Naive thymus-derived CD4-positive, alpha-beta T cell (primary cell): ENCODE data around the gene AMIGO1. TPM values are rescaled to one million over a fixed set of nuclear protein-coding genes. Genes with fewer than 3 reads are reported as not detected.

Experiments used
- ATAC-seq: fragments of 150-1000 bp; cut with Tn5 transposase; 2 replicates; pipeline ENCODE4 v1.10.0; 2021; ENCODE audit warnings: mild to moderate bottlenecking, moderate library complexity
- CTCF ChIA-PET: fragments of 350-600 bp; sonication (Branson Sonifier 250); formaldehyde crosslinking; loops from one replicate; lab custom pipeline; 2021; ENCODE audit warnings: antibody characterized with exemption; lab: Charles Lee
- POLR2A ChIA-PET: fragments of 350-600 bp; sonication (Branson Sonifier 250); formaldehyde crosslinking; loops from one replicate; lab custom pipeline; 2021; ENCODE audit warnings: antibody characterized with exemption, inconsistent platforms; lab: Charles Lee
- DNase-seq, 9 donors: peaks; one replicate each; pipeline versions ENCODE4 v3.0.0 to v3.0.0-alpha.2; 2020 to 2022; ENCODE audit warnings: mixed read lengths in 1 of 9
- H3K27ac ChIP-seq: one replicate; pipeline ENCODE4 v1.7.0; 2013; ENCODE audit warnings: mild to moderate bottlenecking, low read depth, low read length, moderate library complexity
- H3K27me3 ChIP-seq, 2 donors: one replicate each; pipeline ENCODE4 v1.7.0; 2013; ENCODE audit warnings: low read length in 2 of 2, mild to moderate bottlenecking in 2 of 2, moderate library complexity in 2 of 2; ENCODE audit not compliant: control insufficient read depth in 2 of 2, insufficient read depth in 2 of 2
- H3K36me3 ChIP-seq, 3 experiments: 1 replicate in 2 of 3; 2 replicates in 1 of 3; pipeline ENCODE4 v1.7.0; 2013; ENCODE audit warnings: low read length in 3 of 3, mild to moderate bottlenecking in 3 of 3, moderate library complexity in 1 of 3; ENCODE audit not compliant: insufficient read depth in 3 of 3, control insufficient read depth in 2 of 3
- H3K4me1 ChIP-seq, 2 donors: one replicate each; pipeline ENCODE4 v1.7.0; 2013; ENCODE audit warnings: low read length in 2 of 2, mild to moderate bottlenecking in 2 of 2, moderate library complexity in 1 of 2; ENCODE audit not compliant: control insufficient read depth in 2 of 2, insufficient read depth in 2 of 2
- H3K4me3 ChIP-seq: 2 replicates; pipeline ENCODE4 v1.7.0; 2013; ENCODE audit warnings: mild to moderate bottlenecking, low read length
- H3K9me3 ChIP-seq, 3 experiments: 1 replicate in 2 of 3; 2 replicates in 1 of 3; pipeline ENCODE4 v1.7.0; 2013; ENCODE audit warnings: low read length in 3 of 3; ENCODE audit not compliant: control insufficient read depth in 2 of 3
- H3K27ac Mint-ChIP-seq, 9 donors: one replicate each; pipeline ENCODE4 v1.8.0; 2020 to 2022; ENCODE audit warnings: mixed read lengths in 9 of 9, mild to moderate bottlenecking in 8 of 9, moderate library complexity in 5 of 9, inconsistent platforms in 2 of 9
- H3K27me3 Mint-ChIP-seq, 5 donors: one replicate each; pipeline ENCODE4 v1.8.0; 2021 to 2022; ENCODE audit warnings: mixed read lengths in 5 of 5, mild to moderate bottlenecking in 1 of 5
- H3K36me3 Mint-ChIP-seq, 5 donors: one replicate each; pipeline ENCODE4 v1.8.0; 2020 to 2022; ENCODE audit warnings: mixed read lengths in 5 of 5, mild to moderate bottlenecking in 3 of 5, inconsistent platforms in 1 of 5
- H3K4me1 Mint-ChIP-seq, 7 donors: one replicate each; pipeline ENCODE4 v1.8.0; 2020 to 2022; ENCODE audit warnings: mixed read lengths in 7 of 7, mild to moderate bottlenecking in 3 of 7, inconsistent platforms in 1 of 7
- H3K4me3 Mint-ChIP-seq, 10 donors: one replicate each; pipeline ENCODE4 v1.8.0; 2020 to 2022; ENCODE audit warnings: mild to moderate bottlenecking in 10 of 10, mixed read lengths in 10 of 10, moderate library complexity in 6 of 10, inconsistent platforms in 2 of 10
- H3K9me3 Mint-ChIP-seq, 11 donors: one replicate each; pipeline ENCODE4 v1.8.0; 2020 to 2022; ENCODE audit warnings: mixed read lengths in 11 of 11, mild to moderate bottlenecking in 4 of 11, inconsistent platforms in 1 of 11, moderate library complexity in 1 of 11
- intact Hi-C, 2 donors: fragments of 100-400 bp; cut with micrococcal nuclease; formaldehyde crosslinking; loops; one replicate each; pipeline ENCODE4 v1.15.1; 2023
- polyA plus RNA-seq, 2 donors: library from polyadenylated mRNA; unstranded; fragments of 300-500 nt; fragmentation: Illumina TruSeq; gene quantifications; one replicate each; pipeline ENCODE4 v1.2.3, GENCODE V29; 2021
- total RNA-seq, 6 experiments: library from RNA in 5 of 6; stranded (reverse) in 5 of 6; gene quantifications; 1 replicate in 5 of 6; 2 replicates in 1 of 6; pipeline ENCODE4 v1.2.3 and lab custom pipeline; 2021 to 2026

Gene AMIGO1
- total and polyA plus RNA-seq, 7 experiments from 2014 or later = 2.9 to 42.2 (median 17.7) TPM

GRCh38 chr1:109472779-109473178 lies 36.7 kb downstream of the AMIGO1 start:
- Mint-ChIP-seq H3K27ac (no peak overlapping the region), H3K27me3 (peaks cover 50 to 75% (median 57%) of the 10 kb centered on the region in 5 donors), H3K4me1 (peaks cover 0 to 3% (median 0%) of the 10 kb centered on the region in 7 donors), H3K4me3 (no peak overlapping the region), H3K9me3 (no peaks in the 10 kb centered on the region), H3K36me3 (peaks cover 0 to 4% (median 0%) of the 10 kb centered on the region in 5 donors)
- Histone ChIP-seq H3K27ac (no peak overlapping the region), H3K4me3 (no peak overlapping the region), H3K36me3 (no peaks in the 10 kb centered on the region), H3K9me3 (no peaks in the 10 kb centered on the region), H3K4me1 (no peaks in the 10 kb centered on the region), H3K27me3 (peaks cover 6 to 12% of the 10 kb centered on the region in 2 donors)
- no peak for DNase-seq
- ChIA-PET POLR2A (no interaction called here), CTCF (no interaction called here)
- intact Hi-C loops = no loop called here
- ATAC-seq = no peak

- ChIA-PET CTCF (interaction anchor here (0.6 kb wide), 1 partner anchor 273 kb away, joined by 3 read pairs; no protein-coding TSS in a partner anchor), POLR2A (interaction anchor here (0.6 kb wide), 1 partner anchor 510 kb away, joined by 3 read pairs; no protein-coding TSS in a partner anchor)
- H3K27ac ChIP-seq = no peak overlapping the region
- peaks cover 15 to 16% of the 10 kb centered on the region in 2 donors for H3K27me3 ChIP-seq
- ATAC-seq (no peak), DNase-seq (no peak)
- H3K9me3 Mint-ChIP-seq = no peaks in the 10 kb centered on the region
- H3K9me3 ChIP-seq = no peaks in the 10 kb centered on the region
- no peak overlapping the region for H3K4me3 ChIP-seq
- peaks cover 0 to 3% of the 10 kb centered on the region in 2 donors for H3K4me1 ChIP-seq
- peaks cover 52 to 85% (median 62%) of the 10 kb centered on the region in 5 donors for H3K27me3 Mint-ChIP-seq
- no peaks in the 10 kb centered on the region for H3K36me3 Mint-ChIP-seq
- intact Hi-C loops = no loop called here
- no peak overlapping the region for H3K4me3 Mint-ChIP-seq
- H3K4me1 Mint-ChIP-seq = peaks cover 0 to 11% (median 7%) of the 10 kb centered on the region in 7 donors
- H3K36me3 ChIP-seq = no peaks in the 10 kb centered on the region
- H3K27ac Mint-ChIP-seq = no peak overlapping the region
These were observed 39.3 kb downstream of the AMIGO1 start for GRCh38 chr1:109470245-109470644.

GRCh38 chr1:109468903-109469302 lies 40.6 kb downstream of the AMIGO1 start:
- Histone ChIP-seq H3K9me3 (no peaks in the 10 kb centered on the region), H3K36me3 (no peaks in the 10 kb centered on the region), H3K4me3 (no peak overlapping the region), H3K4me1 (peaks cover 0 to 3% of the 10 kb centered on the region in 2 donors), H3K27me3 (peaks cover 15 to 16% of the 10 kb centered on the region in 2 donors), H3K27ac (no peak overlapping the region)
- Mint-ChIP-seq H3K27ac (no peak overlapping the region), H3K36me3 (no peaks in the 10 kb centered on the region), H3K4me1 (peaks cover 0 to 11% (median 7%) of the 10 kb centered on the region in 7 donors), H3K27me3 (peaks cover 66 to 87% (median 73%) of the 10 kb centered on the region in 5 donors), H3K9me3 (no peaks in the 10 kb centered on the region), H3K4me3 (no peak overlapping the region)
- ATAC-seq = no peak
- ChIA-PET CTCF (no interaction called here), POLR2A (interaction anchor here (0.7 to 0.9 kb wide), 2 partner anchors 19 to 280 kb away, joined by 3 read pairs; no protein-coding TSS in a partner anchor)
- intact Hi-C loops = loop anchor here (5.0 kb wide), 1 partner anchor 42 kb away; the partner anchor contains the start of gene PSMA5 (in 2 of the 2)
- DNase-seq = no peak

- H3K4me1 ChIP-seq = peaks cover 0 to 3% of the 10 kb centered on the region in 2 donors
- H3K27ac ChIP-seq = no peak overlapping the region
- no peaks in the 10 kb centered on the region for H3K9me3 ChIP-seq
- CTCF ChIA-PET = no interaction called here
- H3K27me3 Mint-ChIP-seq = peaks cover 68 to 89% (median 72%) of the 10 kb centered on the region in 5 donors
- no peaks in the 10 kb centered on the region for H3K9me3 Mint-ChIP-seq
- intact Hi-C loops = loop anchor here (5.0 kb wide), 1 partner anchor 41 kb away; the partner anchor contains the start of gene PSMA5 (in 2 of the 2)
- ATAC-seq (no peak), DNase-seq (no peak)
- peak overlapping the region in 6 of 10 donors; percentile 11 to 84 (median 68) for H3K4me3 Mint-ChIP-seq
- no peak overlapping the region for H3K27ac Mint-ChIP-seq
- no peak overlapping the region for H3K4me3 ChIP-seq
- H3K36me3 Mint-ChIP-seq = no peaks in the 10 kb centered on the region
- POLR2A ChIA-PET = no interaction called here
- H3K4me1 Mint-ChIP-seq = peaks cover 0 to 11% (median 7%) of the 10 kb centered on the region in 7 donors
- H3K27me3 ChIP-seq = peaks cover 14 to 16% of the 10 kb centered on the region in 2 donors
- H3K36me3 ChIP-seq = no peaks in the 10 kb centered on the region
These were observed 41.5 kb downstream of the AMIGO1 start for GRCh38 chr1:109468061-109468460.

GRCh38 chr1:109467301-109467777 lies 42.2 kb downstream of the AMIGO1 start:
- no peak for DNase-seq
- peaks cover 0 to 3% of the 10 kb centered on the region in 2 donors for H3K4me1 ChIP-seq
- H3K9me3 ChIP-seq = no peaks in the 10 kb centered on the region
- no peaks in the 10 kb centered on the region for H3K36me3 ChIP-seq
- no peaks in the 10 kb centered on the region for H3K36me3 Mint-ChIP-seq
- H3K4me3 ChIP-seq = no peak overlapping the region
- H3K27ac ChIP-seq = no peak overlapping the region
- peaks cover 0 to 11% (median 7%) of the 10 kb centered on the region in 7 donors for H3K4me1 Mint-ChIP-seq
- peaks cover 65 to 88% (median 75%) of the 10 kb centered on the region in 5 donors for H3K27me3 Mint-ChIP-seq
- peak overlapping the region in 9 of 10 donors; percentile 14 to 84 (median 68) for H3K4me3 Mint-ChIP-seq
- ChIA-PET POLR2A (no interaction called here), CTCF (no interaction called here)
- intact Hi-C loops = loop anchor here (5.0 kb wide), 1 partner anchor 40 kb away; the partner anchor contains the start of gene PSMA5 (in 2 of the 2)
- peaks cover 11 to 16% of the 10 kb centered on the region in 2 donors for H3K27me3 ChIP-seq
- no peak for ATAC-seq
- H3K27ac Mint-ChIP-seq = no peak overlapping the region
- no peaks in the 10 kb centered on the region for H3K9me3 Mint-ChIP-seq

GRCh38 chr1:109466452-109467300 lies 42.9 kb downstream of the AMIGO1 start, which contains the start of gene SYPL2:
Gene SYPL2 (plus strand): TSS chr1:109466546. CDS start chr1:109466844, 298 bp downstream.
- DNase-seq (peak in 1 of 9 donors; percentile 8), ATAC-seq (peak; percentile 40)
- no peak within 1 kb of the TSS for H3K27ac ChIP-seq
- ChIA-PET CTCF (no interaction called here), POLR2A (no interaction called here)
- Mint-ChIP-seq H3K4me1 (peaks cover 0 to 11% (median 7%) of the 10 kb centered on the region in 7 donors), H3K9me3 (no peaks in the 10 kb centered on the region), H3K36me3 (no peaks in the 10 kb centered on the region), H3K4me3 (peak within 1 kb of the TSS; percentile 45 to 89 (median 84)), H3K27me3 (peaks cover 68 to 90% (median 78%) of the 10 kb centered on the region in 5 donors), H3K27ac (peak within 1 kb of the TSS in 3 of 9 donors; percentile 31 to 73 (median 67))
- intact Hi-C loops = loop anchor here (5.0 kb wide), 1 partner anchor 39 kb away; the partner anchor contains the start of gene PSMA5 (in 2 of the 2)
- H3K4me3 ChIP-seq = peak within 1 kb of the TSS; percentile 44
- H3K9me3 ChIP-seq = no peaks in the 10 kb centered on the region
- peaks cover 0 to 3% of the 10 kb centered on the region in 2 donors for H3K4me1 ChIP-seq
- no peaks in the 10 kb centered on the region for H3K36me3 ChIP-seq
- peaks cover 11 to 16% of the 10 kb centered on the region in 2 donors for H3K27me3 ChIP-seq
